A673 (cell line): ENCODE data around the gene C6orf52. TPM values are rescaled to one million over a fixed set of nuclear protein-coding genes. Genes with fewer than 3 reads are reported as not detected.

Experiments used
- BruUV-seq: library from RNA; stranded (reverse); fragments of 400-500 nt; replicated peaks from 2 replicates; lab custom pipeline; 2021; lab: Mats Ljungman, UMichigan
- CTCF ChIA-PET: fragments of 300-600 bp; sonication (Branson Sonifier 250); formaldehyde crosslinking; loops from one replicate; lab custom pipeline; 2022; ENCODE audit warnings: antibody characterized with exemption; lab: Charles Lee
- POLR2A ChIA-PET: fragments of 300-600 bp; sonication (Branson Sonifier 250); formaldehyde crosslinking; loops from one replicate; lab custom pipeline; 2022; ENCODE audit warnings: antibody characterized with exemption; ENCODE audit not compliant: low non-redundant PET; lab: Charles Lee
- DNase-seq: peaks from one replicate; pipeline ENCODE4 v3.0.0-alpha.2; 2015; ENCODE audit warnings: low spot score
- H3K27ac ChIP-seq: fragments of 200-600 bp; sonication (generic); 2 replicates; pipeline ENCODE4 v1.5.1; 2016; ENCODE audit warnings: mixed run types, low read depth, mild to moderate bottlenecking, mixed read lengths, antibody characterized with exemption, low read length; ENCODE audit not compliant: poor library complexity, severe bottlenecking
- H3K27me3 ChIP-seq: fragments of 200-600 bp; sonication (generic); replicated peaks from 2 replicates; pipeline ENCODE4 v1.6.1; 2017; ENCODE audit warnings: mixed run types, low read depth, mild to moderate bottlenecking, mixed read lengths, antibody characterized with exemption, low read length; ENCODE audit not compliant: insufficient read depth, poor library complexity
- H3K36me3 ChIP-seq: fragments of 200-600 bp; sonication (generic); 2 replicates; pipeline ENCODE4 v1.6.1; 2016; ENCODE audit warnings: mixed run types, mild to moderate bottlenecking, mixed read lengths, antibody characterized with exemption, low read length; ENCODE audit not compliant: insufficient read depth, poor library complexity, severe bottlenecking
- H3K4me1 ChIP-seq: fragments of 200-600 bp; sonication (generic); 2 replicates; pipeline ENCODE4 v1.6.1; 2017; ENCODE audit warnings: mixed run types, mild to moderate bottlenecking, mixed read lengths, antibody characterized with exemption, low read length; ENCODE audit not compliant: insufficient read depth, poor library complexity, severe bottlenecking
- H3K4me3 ChIP-seq: fragments of 200-600 bp; sonication (generic); 2 replicates; pipeline ENCODE4 v1.5.1; 2016; ENCODE audit warnings: low read depth, mixed run types, mild to moderate bottlenecking, mixed read lengths, low read length; ENCODE audit not compliant: poor library complexity, severe bottlenecking
- H3K9me3 ChIP-seq: fragments of 200-600 bp; sonication (generic); 2 replicates; pipeline ENCODE4 v1.6.1; 2016; ENCODE audit warnings: mixed run types, low read depth, mild to moderate bottlenecking, mixed read lengths, antibody characterized with exemption, low read length; ENCODE audit not compliant: poor library complexity, severe bottlenecking
- EZH2 ChIP-seq: fragments of 200-600 bp; sonication (generic); IDR thresholded peaks from 2 replicates; pipeline ENCODE4 v1.6.1; 2017; ENCODE audit warnings: borderline replicate concordance, low read depth, mild to moderate bottlenecking, mixed read lengths, antibody characterized with exemption, low read length; ENCODE audit not compliant: poor library complexity, severe bottlenecking
- intact Hi-C: fragments of 100-400 bp; cut with micrococcal nuclease; formaldehyde crosslinking; loops from one replicate; pipeline ENCODE4 v1.10.0; 2022; ENCODE audit not compliant: unreplicated experiment
- total RNA-seq: library from RNA; stranded (reverse); gene quantifications from 2 replicates; pipeline ENCODE4 v1.2.3, GENCODE V29; 2021
- TF ChIP-seq, protein P1 (sequence below): fragments of 300-800, 200-600 bp; sonication (generic); conservative IDR thresholded peaks from 2 replicates; pipeline ENCODE4 v1.5.1; 2017; ENCODE audit warnings: low read depth, mild to moderate bottlenecking, antibody characterized with exemption, low read length, moderate library complexity, mixed read lengths

C6orf52 gene
- total RNA-seq, 1 experiment from 2014 or later: 0.69 TPM

DNA sequence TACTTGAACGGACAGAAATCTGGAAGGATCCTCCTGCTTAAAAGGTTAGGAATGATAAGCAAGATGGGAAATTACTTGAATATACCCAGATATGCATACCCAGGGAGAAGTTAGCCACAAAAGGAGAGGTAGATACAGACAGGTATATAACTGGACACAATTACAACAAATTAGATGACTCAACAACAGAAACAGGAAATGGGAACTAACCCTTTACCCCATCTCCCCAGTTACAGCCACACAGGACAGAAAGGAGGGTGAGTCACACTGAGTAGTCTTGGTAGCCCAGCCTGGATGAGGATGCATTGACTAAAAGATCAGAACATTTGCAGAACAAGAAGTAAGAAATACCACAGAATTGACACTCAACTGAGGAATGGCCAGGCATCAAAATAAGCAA, 61.2 kb downstream of the C6orf52 start:
- no peak for DNase-seq
- no peak overlapping the region for H3K27ac ChIP-seq
- H3K27me3 ChIP-seq: no peaks in the 10 kb centered on the region
- H3K4me1 ChIP-seq: no peaks in the 10 kb centered on the region
- TF ChIP-seq, protein P1, sequence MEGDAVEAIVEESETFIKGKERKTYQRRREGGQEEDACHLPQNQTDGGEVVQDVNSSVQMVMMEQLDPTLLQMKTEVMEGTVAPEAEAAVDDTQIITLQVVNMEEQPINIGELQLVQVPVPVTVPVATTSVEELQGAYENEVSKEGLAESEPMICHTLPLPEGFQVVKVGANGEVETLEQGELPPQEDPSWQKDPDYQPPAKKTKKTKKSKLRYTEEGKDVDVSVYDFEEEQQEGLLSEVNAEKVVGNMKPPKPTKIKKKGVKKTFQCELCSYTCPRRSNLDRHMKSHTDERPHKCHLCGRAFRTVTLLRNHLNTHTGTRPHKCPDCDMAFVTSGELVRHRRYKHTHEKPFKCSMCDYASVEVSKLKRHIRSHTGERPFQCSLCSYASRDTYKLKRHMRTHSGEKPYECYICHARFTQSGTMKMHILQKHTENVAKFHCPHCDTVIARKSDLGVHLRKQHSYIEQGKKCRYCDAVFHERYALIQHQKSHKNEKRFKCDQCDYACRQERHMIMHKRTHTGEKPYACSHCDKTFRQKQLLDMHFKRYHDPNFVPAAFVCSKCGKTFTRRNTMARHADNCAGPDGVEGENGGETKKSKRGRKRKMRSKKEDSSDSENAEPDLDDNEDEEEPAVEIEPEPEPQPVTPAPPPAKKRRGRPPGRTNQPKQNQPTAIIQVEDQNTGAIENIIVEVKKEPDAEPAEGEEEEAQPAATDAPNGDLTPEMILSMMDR: no peak
- no peak for TF ChIP-seq EZH2
- POLR2A ChIA-PET: no interaction called here
- H3K36me3 ChIP-seq: no peaks in the 10 kb centered on the region
- intact Hi-C loops: no loop called here
- no peak overlapping the region for H3K4me3 ChIP-seq
- CTCF ChIA-PET: no interaction called here
- no peaks in the 10 kb centered on the region for H3K9me3 ChIP-seq
- BruUV-seq: no TSS peak

DNA sequence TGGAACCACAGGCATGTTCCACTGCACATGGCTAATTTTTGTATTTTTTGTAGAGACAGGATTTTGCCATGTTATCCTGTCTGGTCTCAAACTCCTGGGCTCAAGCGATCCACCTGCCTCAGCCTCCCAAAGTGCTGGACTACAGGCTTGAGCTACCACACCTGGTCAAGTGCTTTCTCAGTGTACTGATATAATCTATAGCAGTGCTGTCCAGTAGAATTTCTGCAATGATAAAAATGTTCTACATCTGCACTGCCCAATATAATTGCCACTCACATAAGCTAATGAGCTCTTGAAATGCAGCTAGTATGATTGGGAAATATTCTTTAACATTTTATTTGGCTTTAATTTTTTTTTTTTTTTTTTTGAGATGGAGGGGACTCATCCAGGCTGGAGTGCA, 64.2 kb downstream of the C6orf52 start:
- POLR2A ChIA-PET: no interaction called here
- Histone ChIP-seq H3K27me3 (no peaks in the 10 kb centered on the region), H3K36me3 (no peaks in the 10 kb centered on the region), H3K4me3 (no peak overlapping the region), H3K27ac (no peak overlapping the region), H3K9me3 (no peaks in the 10 kb centered on the region), H3K4me1 (no peaks in the 10 kb centered on the region)
- CTCF ChIA-PET: interaction anchor here (0.6 kb wide), 1 partner anchor 15 kb away, joined by 4 read pairs; no protein-coding TSS in a partner anchor
- no peak for TF ChIP-seq EZH2
- TF ChIP-seq, protein P1: no peak
- no peak for DNase-seq
- intact Hi-C loops: no loop called here
- BruUV-seq: no TSS peak

DNA sequence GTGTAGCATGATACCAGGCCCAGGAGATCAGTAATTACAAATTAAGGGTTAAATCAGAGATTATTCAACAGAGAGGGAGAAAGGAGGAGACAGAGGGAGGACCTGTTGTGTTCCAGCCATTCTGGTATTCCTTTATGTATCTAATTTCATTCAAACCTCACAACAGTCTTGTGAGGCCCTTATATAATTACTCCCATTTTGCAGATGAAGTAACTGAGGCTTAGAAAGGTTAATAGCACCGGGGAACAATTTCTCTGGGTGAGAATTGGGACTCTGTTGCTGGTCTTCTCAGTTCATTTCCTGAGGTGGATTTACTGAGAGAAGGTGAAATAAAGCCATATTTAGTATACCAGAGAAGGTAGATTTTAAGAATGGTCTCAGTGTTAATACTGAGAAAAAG, 66.6 kb downstream of the C6orf52 start:
- ChIA-PET CTCF (no interaction called here), POLR2A (no interaction called here)
- H3K27me3 ChIP-seq: no peaks in the 10 kb centered on the region
- BruUV-seq: no TSS peak
- TF ChIP-seq, protein P1: no peak
- TF ChIP-seq EZH2: no peak
- no peak overlapping the region for H3K27ac ChIP-seq
- DNase-seq: no peak
- H3K4me1 ChIP-seq: no peaks in the 10 kb centered on the region
- no peaks in the 10 kb centered on the region for H3K9me3 ChIP-seq
- intact Hi-C loops: no loop called here
- H3K36me3 ChIP-seq: no peaks in the 10 kb centered on the region
- no peak overlapping the region for H3K4me3 ChIP-seq
